Stimulated activated CD8-positive, alpha-beta memory T cell treated with anti-CD3 and anti-CD28 coated beads, Interleukin-15, amount 100 ng/mL, for 4 hours (primary cell): Measurements from ENCODE around the gene MBOAT7.
"Not testable (repeated sequence)": the region's sequence is repeated elsewhere in the genome, so short reads cannot be mapped to it uniquely, and the experiment has no call there.

Experiments used
- DNase-seq, 2 donors: peaks; one replicate each; pipeline ENCODE4 v3.0.0-alpha.2; 2020; ENCODE audit warnings: low read depth in 2 of 2

MBOAT7 gene

DNA sequence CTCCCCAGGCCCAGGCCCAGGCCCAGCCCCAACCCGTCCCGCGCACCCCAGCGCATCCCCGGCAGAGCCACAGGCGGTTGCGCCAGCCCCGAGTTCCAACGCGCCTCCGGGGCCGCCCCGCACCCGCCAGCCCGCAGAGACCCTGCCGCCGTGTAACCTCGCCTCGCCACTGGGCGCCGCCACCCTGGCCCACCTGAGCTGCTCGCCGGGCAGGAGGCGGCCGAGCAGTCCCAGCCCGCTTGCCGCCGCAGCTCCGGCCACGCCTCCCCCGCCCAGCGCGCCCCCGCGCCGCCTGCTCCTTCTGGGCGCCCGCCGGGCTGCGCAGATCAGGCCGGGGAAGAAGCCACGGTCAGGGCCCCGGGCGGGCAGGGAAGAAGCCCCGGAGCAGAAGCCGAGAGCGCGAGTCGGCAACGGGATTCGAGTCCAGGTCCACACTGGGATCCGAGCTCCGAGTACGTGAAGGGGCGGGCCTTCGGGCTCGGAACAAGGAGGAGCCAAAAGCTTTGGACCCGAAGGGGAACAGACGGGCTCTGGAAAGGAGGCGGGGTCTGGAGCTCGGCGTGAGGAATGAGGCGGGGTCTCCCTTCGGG is at the start of gene MBOAT7:
MBOAT7 (minus strand) TSS at position 436 of the 590 bp plus-strand sequence. CDS start 1,072 bp downstream, outside the sequence.
- peak in 1 of 2 donors; percentile 56 for DNase-seq

DNA sequence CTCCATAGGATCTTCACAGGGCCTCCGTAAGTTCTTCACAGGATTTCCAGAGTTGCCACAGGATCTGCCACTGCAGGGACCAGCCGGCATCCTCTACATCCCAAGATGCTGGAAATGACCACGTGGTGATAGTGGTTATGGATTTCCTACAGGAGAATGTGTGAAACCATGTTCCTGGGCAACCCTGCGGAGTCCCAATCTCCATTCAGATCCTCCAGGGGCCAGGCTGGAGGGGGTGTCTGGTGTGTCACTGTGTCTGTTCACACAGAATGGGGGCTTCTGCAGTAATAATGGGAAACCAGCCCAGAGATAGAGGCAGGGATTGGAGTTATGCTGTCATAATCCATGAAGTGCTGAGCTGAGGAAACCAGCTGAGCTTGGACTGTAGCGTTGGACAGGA is 44.6 kb upstream of the MBOAT7 start:
- no peak for DNase-seq

- DNase-seq, result peak; percentile 53 to 69
These were observed 41.9 kb upstream of the MBOAT7 start for GRCh38 chr19:54231077-54231931.

DNA sequence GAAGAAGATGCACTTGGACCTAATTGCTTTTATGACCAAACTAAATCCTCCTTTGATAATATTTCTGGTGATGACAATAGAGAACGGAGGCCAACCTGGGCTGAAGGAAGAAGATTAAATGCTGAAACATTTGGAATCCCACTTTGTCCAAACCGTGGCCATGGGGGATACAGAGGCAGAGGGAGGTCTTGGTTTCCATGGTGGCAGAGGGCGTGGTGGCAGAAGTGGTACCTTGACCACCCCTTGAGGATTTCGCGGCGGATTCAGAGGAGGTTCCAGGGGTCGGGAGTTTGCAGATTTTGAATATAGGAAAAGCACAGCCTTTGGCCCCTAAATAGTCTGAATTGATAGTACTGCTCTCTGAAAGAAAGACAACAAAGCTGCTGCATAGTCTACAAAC is 40.7 kb upstream of the MBOAT7 start:
- no peak for DNase-seq

- DNase-seq, result no peak
These were observed 39.8 kb upstream of the MBOAT7 start for GRCh38 chr19:54229146-54229545.

- not testable (repeated sequence) for DNase-seq
These were observed 35.2 kb upstream of the MBOAT7 start for GRCh38 chr19:54224619-54225018.

GRCh38 chr19:54223937-54224281 is 34.5 kb upstream of the MBOAT7 start:
- DNase-seq, result not testable (repeated sequence)

GRCh38 chr19:54223277-54223936 is 34.0 kb upstream of the MBOAT7 start:
- DNase-seq, result not testable (repeated sequence)

DNA sequence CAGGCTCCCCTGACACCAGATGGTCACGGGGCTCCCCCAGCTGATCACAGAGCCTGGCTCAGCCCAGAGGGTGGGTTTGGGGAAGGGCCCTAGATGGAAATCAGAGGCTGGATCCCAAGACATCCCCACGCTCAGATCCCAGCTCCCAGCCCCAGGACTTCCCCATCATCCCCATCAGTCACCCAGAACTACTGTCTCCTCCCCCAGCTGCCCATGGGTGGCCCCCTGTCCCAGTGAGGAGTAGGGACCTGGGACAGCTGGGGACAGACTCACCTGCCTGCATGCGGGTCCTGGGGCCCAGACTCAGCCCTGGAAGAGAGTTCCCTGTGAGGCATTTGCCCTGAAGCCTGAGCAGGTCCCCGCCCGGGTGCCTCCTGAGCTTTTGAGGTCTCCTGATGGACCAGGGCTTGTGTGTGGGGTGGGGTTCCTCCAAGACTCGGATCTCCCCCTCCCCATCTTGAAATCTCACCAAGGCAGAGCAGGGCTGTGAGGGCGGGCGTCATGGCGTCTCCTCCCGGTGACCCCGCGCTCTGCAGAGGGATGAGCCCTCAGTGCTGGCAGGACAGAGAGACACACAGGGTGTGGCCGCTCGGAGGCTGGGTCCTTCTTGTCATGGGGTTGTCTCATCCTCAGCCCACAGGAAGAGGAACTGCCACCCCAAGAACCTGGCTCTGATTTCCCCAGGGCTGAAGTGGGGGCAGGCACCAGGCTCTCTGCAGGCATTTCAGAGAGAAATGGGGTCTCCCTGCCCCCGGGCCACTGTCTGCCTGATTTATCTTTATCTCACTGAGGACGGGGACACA is 33.3 kb upstream of the MBOAT7 start, which contains the start of gene LILRB3:
LILRB3 (minus strand) TSS at position 534 of the 803 bp plus-strand sequence; CDS start at position 503, 31 bp downstream.
- DNase-seq, result not testable (repeated sequence)

- DNase-seq, result not testable (repeated sequence)
These were observed 32.6 kb upstream of the MBOAT7 start for GRCh38 chr19:54221947-54222346.

DNA sequence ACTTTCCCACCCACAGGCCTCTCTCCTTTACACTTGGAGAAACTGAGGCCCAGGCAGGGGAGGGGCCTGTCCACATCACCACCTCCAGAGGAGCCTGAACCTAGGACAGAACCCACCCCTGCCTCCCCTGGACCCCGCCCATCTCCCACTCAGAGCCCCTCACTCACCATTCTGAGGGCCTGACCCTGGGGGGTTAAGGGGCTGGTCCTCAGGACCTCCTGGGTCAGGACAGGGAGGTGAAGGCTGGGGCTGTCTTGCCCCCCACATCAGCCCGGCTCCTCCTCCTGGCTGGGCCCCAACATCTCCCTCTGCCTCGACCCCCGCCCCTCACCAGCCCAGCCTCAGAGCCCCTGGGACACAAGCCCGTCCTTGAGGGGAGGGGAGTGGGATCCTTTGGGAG is 30.3 kb upstream of the MBOAT7 start:
- not testable (repeated sequence) for DNase-seq

- no peak for DNase-seq
These were observed 29.7 kb upstream of the MBOAT7 start for GRCh38 chr19:54218960-54219661.

- DNase-seq, result no peak
These were observed 28.9 kb upstream of the MBOAT7 start for GRCh38 chr19:54218259-54218658.

GRCh38 chr19:54217517-54218247 is 28.3 kb upstream of the MBOAT7 start:
- DNase-seq, result not testable (repeated sequence)

DNA sequence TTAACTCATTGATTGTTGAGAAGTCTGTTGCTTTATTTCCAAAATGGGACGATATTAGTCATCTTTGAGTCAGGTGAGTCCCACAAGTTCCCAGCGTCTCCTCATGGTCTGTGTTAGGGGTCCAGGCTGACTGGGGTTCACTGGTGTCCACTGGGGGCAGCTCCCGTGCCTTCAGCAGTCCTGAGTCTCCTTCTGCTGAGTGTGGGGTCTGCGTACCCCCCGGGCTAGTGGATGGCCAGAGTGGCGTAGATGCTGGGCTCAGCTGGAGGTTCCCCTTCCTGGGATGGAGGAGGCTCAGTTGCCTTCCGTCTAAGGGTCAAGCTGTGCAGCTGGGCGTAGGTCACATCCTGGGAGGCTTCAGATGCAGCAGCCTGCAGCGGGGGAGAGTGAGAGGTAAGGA is 27.5 kb upstream of the MBOAT7 start:
- DNase-seq, result no peak

- not testable (repeated sequence) for DNase-seq
These were observed 25.4 kb upstream of the MBOAT7 start for GRCh38 chr19:54214734-54215133.

- not testable (repeated sequence) for DNase-seq
These were observed 24.8 kb upstream of the MBOAT7 start for GRCh38 chr19:54214217-54214616.

- DNase-seq, result no peak
These were observed 21.9 kb upstream of the MBOAT7 start for GRCh38 chr19:54211235-54211634.

DNA sequence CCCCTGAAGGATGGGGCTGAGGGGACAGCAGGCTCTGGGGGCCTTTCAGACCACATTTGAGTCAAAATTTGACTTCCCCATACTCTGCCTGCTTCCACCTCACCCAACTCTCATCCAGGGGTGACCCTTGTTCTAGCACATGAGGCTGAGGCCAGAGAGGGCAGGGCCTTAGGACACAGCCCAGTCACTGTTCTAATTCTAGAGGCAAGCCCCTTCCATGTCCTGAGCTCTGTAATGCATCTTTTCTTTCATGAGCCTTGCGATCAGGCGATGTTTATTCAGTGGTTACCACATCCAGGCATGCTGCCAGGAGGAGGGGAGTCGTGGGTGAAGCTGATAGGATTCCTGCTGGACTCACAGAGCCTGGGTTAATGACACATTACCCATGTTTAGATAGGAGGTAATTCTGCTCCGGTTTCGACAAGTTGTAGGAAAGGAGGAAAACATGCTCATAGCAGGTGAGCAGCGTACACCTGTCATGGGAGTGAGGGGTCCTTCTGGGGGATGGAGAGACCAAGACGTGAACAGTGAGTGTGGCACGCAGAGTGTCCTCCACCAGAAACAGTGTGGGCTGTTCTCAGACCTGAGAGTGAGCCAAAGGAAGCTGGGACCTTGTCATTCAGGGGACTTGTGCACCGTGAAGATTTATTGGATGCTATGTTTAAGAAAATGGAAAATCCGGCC is 20.6 kb upstream of the MBOAT7 start:
- no peak for DNase-seq
